Transverse colon (tissue), 4 donors: ENCODE data around the gene NPAS3.

Experiments used
- CTCF ChIP-seq, 5 experiments: fragments of 200-600 bp in 3 of 5; fragments of 450-650 bp in 2 of 5; sonication (generic) in 3 of 5; IDR thresholded peaks; 1 replicate in 2 of 5; 2 replicates in 3 of 5; pipeline ENCODE4 v1.5.1; 2016 to 2017; ENCODE audit warnings: antibody characterized with exemption in 5 of 5, inconsistent platforms in 3 of 5, mild to moderate bottlenecking in 2 of 5, moderate library complexity in 1 of 5
- POLR2A ChIP-seq: fragments of 450-650 bp; IDR thresholded peaks from one replicate; pipeline ENCODE4 v1.6.1; 2016; ENCODE audit warnings: antibody characterized with exemption, mild to moderate bottlenecking, moderate library complexity
- POLR2AphosphoS5 ChIP-seq, 3 donors: sonication (generic); formaldehyde crosslinking; IDR thresholded peaks; one replicate each; pipeline ENCODE4 v1.6.1; 2016; ENCODE audit warnings: antibody characterized with exemption in 3 of 3

GRCh38 chr14:33463731-33464130 lies 525.1 kb downstream of the NPAS3 start:
- TF ChIP-seq POLR2A (no peak), CTCF (IDR thresholded peaks at IDR 0.05) (no peak), POLR2AphosphoS5 (IDR thresholded peaks at IDR 0.05) (no peak)
